Sigmoid colon (tissue), 7 donors: ENCODE results near the gene FAM221A. TPM values are rescaled to one million over a fixed set of nuclear protein-coding genes. Genes with fewer than 3 reads are reported as not detected.
"Not testable (repeated sequence)": the region's sequence is repeated elsewhere in the genome, so short reads cannot be mapped to it uniquely, and the experiment has no call there.

Experiments
- DNase-seq: peaks from one replicate; pipeline ENCODE4 v3.0.0-alpha.2; 2019
- H3K27ac ChIP-seq, 4 donors: fragments of 200-600 bp; sonication (generic); one replicate each; pipeline ENCODE4 v1.5.1; 2016 to 2019; ENCODE audit warnings: mild to moderate bottlenecking in 1 of 4
- H3K27me3 ChIP-seq, 3 donors: fragments of 200-600 bp; sonication (generic); one replicate each; pipeline ENCODE4 v1.5.1; 2019; ENCODE audit warnings: mild to moderate bottlenecking in 1 of 3
- H3K36me3 ChIP-seq, 4 donors: fragments of 200-600 bp; sonication (generic); one replicate each; pipeline ENCODE4 v1.5.1; 2016 to 2019
- H3K4me1 ChIP-seq, 4 donors: fragments of 200-600 bp; sonication (generic); one replicate each; pipeline ENCODE4 v1.5.1; 2017 to 2019
- H3K4me3 ChIP-seq, 4 donors: fragments of 200-600 bp; sonication (generic); one replicate each; pipeline ENCODE4 v1.5.1; 2017 to 2019; ENCODE audit warnings: mild to moderate bottlenecking in 2 of 4, moderate library complexity in 1 of 4
- H3K9me3 ChIP-seq, 4 donors: fragments of 200-600 bp in 3 of 4; sonication (generic) in 3 of 4; one replicate each; pipeline versions ENCODE4 v1.5.1 to v1.6.1; 2013 to 2019
- CTCF ChIP-seq, 4 experiments: fragments of 450-650 bp in 3 of 4; fragments of 200-600 bp in 1 of 4; IDR thresholded peaks; one replicate each; pipeline ENCODE4 v1.5.1; 2016 to 2019; ENCODE audit warnings: antibody characterized with exemption in 4 of 4, mild to moderate bottlenecking in 3 of 4, moderate library complexity in 2 of 4
- EP300 ChIP-seq, 4 donors: sonication (generic); formaldehyde crosslinking; IDR thresholded peaks; one replicate each; pipeline ENCODE4 v1.6.1; 2017; ENCODE audit warnings: antibody characterized with exemption in 4 of 4
- POLR2A ChIP-seq, 2 donors: fragments of 450-650 bp; IDR thresholded peaks; one replicate each; pipeline ENCODE4 v1.6.1; 2016; ENCODE audit warnings: antibody characterized with exemption in 2 of 2, mild to moderate bottlenecking in 2 of 2, moderate library complexity in 2 of 2
- POLR2AphosphoS5 ChIP-seq, 4 donors: sonication (generic); formaldehyde crosslinking; IDR thresholded peaks; one replicate each; pipeline ENCODE4 v1.6.1; 2017; ENCODE audit warnings: antibody characterized with exemption in 4 of 4
- WGBS, 2 donors: extraction: QIAGEN DNeasy Blood & Tissue Kit; methylation state at CpG; one replicate each; pipeline ENCODE4 v1.1.7; 2013; 5-methylcytosine and 5-hydroxymethylcytosine counted together
- intact Hi-C: fragments of 100-400 bp; cut with DNase I; formaldehyde crosslinking; loops from one replicate; pipeline ENCODE4 v1.15.1; 2023
- polyA plus RNA-seq, 3 donors: library from polyadenylated mRNA; stranded (reverse); fragments of 200-250 nt; gene quantifications; one replicate each; pipeline ENCODE4 v1.2.3, GENCODE V29; 2013
- total RNA-seq, 4 donors: library from RNA; depleted of rRNA; stranded (reverse); fragments of >200 nt; gene quantifications; one replicate each; pipeline ENCODE4 v1.1.0, GENCODE V29; 2016
- donor health status: healthy with polysubstance abuse.
- donor health status: Bipolar disorder and iron deficiency.
- donor health status: healthy.

The FAM221A gene
- total and polyA plus RNA-seq, 7 donors, result 8.0 to 16.3 (median 9.4) TPM

- WGBS, 2 donors, result 91 to 95% methylated on average over 2 of the region's 2 CpGs
- TF ChIP-seq POLR2AphosphoS5 (IDR thresholded peaks at IDR 0.05) (no peak), EP300 (IDR thresholded peaks at IDR 0.05) (no peak), CTCF (IDR thresholded peaks at IDR 0.05) (no peak), POLR2A (IDR thresholded peaks at IDR 0.05) (no peak)
These were observed 17.1 kb upstream of the FAM221A start for GRCh38 chr7:23662984-23663313.

GRCh38 chr7:23664122-23664521 is 15.9 kb upstream of the FAM221A start:
- no peaks in the 10 kb centered on the region for H3K27me3 ChIP-seq
- no peak for DNase-seq
- intact Hi-C loops, result no loop called here
- no peaks in the 10 kb centered on the region for H3K4me1 ChIP-seq
- no peak overlapping the region for H3K4me3 ChIP-seq
- H3K27ac ChIP-seq, result no peak overlapping the region
- no peaks in the 10 kb centered on the region for H3K36me3 ChIP-seq
- TF ChIP-seq POLR2A (IDR thresholded peaks at IDR 0.05) (no peak), POLR2AphosphoS5 (IDR thresholded peaks at IDR 0.05) (no peak), CTCF (IDR thresholded peaks at IDR 0.05) (no peak)
- H3K9me3 ChIP-seq, result no peaks in the 10 kb centered on the region

More at GRCh38 chr7:23662984-23663313, 17.1 kb upstream of the FAM221A start:
- DNase-seq, result no peak
- intact Hi-C loops, result no loop called here
- Histone ChIP-seq H3K4me3 (no peak overlapping the region), H3K27me3 (no peaks in the 10 kb centered on the region), H3K9me3 (peaks cover 0 to 2% (median 0%) of the 10 kb centered on the region in 4 donors), H3K27ac (no peak overlapping the region), H3K36me3 (no peaks in the 10 kb centered on the region), H3K4me1 (no peaks in the 10 kb centered on the region)

DNA sequence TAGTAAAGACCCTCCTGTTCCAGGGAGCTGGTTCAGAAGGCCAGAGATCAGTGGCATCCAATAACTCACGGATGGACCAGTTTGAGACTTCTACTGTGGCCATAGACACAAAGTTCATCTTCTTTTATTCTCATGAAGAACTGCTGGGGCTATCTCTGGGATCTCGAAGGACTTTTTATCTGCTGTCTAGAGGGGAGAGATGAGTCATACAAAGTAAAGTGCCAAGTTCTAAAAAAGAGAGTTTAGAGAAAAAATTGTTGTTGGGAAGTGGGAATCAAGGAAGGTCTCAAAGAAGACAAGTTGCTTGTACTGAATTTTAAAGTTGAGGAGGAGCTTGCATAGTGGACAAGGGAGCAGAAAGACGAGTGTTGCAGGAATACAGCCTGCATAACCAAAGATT is 8.0 kb upstream of the FAM221A start:
- Histone ChIP-seq H3K27ac (no peak overlapping the region), H3K36me3 (no peaks in the 10 kb centered on the region), H3K27me3 (no peaks in the 10 kb centered on the region), H3K9me3 (no peaks in the 10 kb centered on the region), H3K4me3 (no peak overlapping the region), H3K4me1 (no peaks in the 10 kb centered on the region)
- no peak for DNase-seq
- intact Hi-C loops, result no loop called here
- TF ChIP-seq EP300 (IDR thresholded peaks at IDR 0.05), result no peak
- no peak for TF ChIP-seq POLR2AphosphoS5 (IDR thresholded peaks at IDR 0.05)
- no peak for TF ChIP-seq POLR2A (IDR thresholded peaks at IDR 0.05)
- TF ChIP-seq CTCF (IDR thresholded peaks at IDR 0.05), result no peak
- WGBS, 2 donors, result 87 to 88% methylated on average over 3 of the region's 3 CpGs

DNA sequence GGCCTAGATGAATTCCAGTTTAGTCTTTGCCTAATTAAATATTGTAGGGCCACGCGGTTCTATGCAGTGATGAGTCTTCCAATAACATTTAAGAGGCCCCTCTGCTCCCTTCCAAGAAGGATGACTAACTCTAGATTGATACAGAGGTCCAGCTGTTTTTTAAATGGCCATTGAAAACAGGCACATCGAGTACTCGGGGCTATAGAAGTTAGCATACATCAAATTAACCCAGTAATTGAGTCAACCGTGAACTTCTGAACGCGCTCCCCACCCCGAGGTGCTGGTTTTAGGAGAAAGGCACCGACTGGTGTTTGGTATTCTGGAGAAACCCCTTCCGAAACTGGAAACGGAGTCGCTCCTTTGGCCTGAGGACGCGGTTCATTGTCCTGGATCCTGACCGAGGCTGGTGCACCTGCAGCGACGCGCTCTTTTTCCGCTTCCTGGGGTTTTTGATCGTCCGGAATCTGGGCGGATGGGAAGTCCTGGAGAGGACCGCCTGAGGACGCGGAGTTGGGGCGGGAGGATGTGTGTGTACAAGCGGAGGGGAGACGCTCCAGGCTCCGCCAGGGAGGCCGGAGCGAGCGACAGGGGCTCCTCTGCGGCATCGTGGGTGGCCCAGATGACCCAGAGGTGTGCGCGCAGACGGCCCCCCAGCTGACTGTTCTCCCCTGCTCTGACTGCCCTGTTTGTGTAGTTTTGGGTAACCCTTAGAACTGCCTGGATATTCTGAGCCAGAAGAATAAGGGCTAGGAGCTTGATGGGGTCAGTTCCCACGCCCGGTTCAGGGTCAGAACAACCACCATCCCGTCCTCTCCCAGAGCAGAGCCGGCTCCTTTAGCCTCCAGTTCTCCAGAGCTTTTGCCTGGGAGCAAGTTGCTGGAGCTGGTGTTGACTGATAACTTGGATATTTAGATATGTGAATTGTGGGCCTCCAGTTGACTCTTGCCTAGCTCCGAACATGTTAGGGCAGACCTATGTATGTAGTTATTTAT is 711 bp downstream of the FAM221A start:
- no peaks in the 10 kb centered on the region for H3K9me3 ChIP-seq
- WGBS, 2 donors, result 2 to 9% methylated on average over 42 of the region's 42 CpGs
- peaks cover 0 to 15% (median 8%) of the 10 kb centered on the region in 4 donors for H3K4me1 ChIP-seq
- no peaks in the 10 kb centered on the region for H3K36me3 ChIP-seq
- intact Hi-C loops, result loop anchor here (1.0 to 10.0 kb wide), 2 partner anchors 83 to 386 kb away; partner anchors contain the start of genes CCDC126 and MALSU1
- no peaks in the 10 kb centered on the region for H3K27me3 ChIP-seq
- peak overlapping the region; percentile 62 to 83 (median 66) for H3K4me3 ChIP-seq
- H3K27ac ChIP-seq, result peak overlapping the region; percentile 83 to 86 (median 84)
- TF ChIP-seq EP300 (IDR thresholded peaks at IDR 0.05) (no peak), POLR2AphosphoS5 (IDR thresholded peaks at IDR 0.05) (peak in 3 of 4 donors; percentile 3 to 35 (median 34))
- DNase-seq, result peak; percentile 80

DNA sequence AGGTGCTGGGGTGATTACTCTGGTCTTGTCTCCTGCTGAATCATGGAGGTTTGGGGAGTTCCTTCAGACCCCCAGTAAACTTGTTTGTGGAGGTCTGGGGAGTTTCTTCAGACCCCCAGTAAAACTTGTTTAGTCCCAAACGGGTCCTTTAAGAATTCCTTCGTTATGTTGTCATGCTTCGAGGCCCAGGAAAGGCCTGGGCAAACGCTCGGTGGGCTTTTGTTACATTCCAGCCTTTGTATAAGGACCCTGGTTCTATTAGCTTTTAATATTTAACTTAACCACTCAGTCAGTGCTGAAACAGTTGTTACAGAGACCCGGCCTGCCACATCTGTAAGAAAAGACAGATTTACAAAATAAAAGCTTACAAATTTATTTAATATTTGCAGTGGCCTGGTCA is 4.0 kb downstream of the FAM221A start:
- not testable (repeated sequence) for H3K36me3 ChIP-seq, DNase-seq, H3K9me3 ChIP-seq, H3K4me3 ChIP-seq, H3K27ac ChIP-seq, H3K27me3 ChIP-seq
- WGBS, 2 donors, result 57 to 85% methylated on average over 6 of the region's 6 CpGs
- H3K4me1 ChIP-seq, result peaks cover 0 to 15% (median 8%) of the 10 kb centered on the region in 4 donors
- intact Hi-C loops, result loop anchor here (10.0 kb wide), 1 partner anchor 389 kb away; the partner anchor contains the start of gene MALSU1
